Activated T-cell treated with anti-CD3 and anti-CD28 coated beads, Interleukin-2, amount 50 U/mL, for 72 hours (primary cell): ENCODE results near the gene CDKN2B-AS1. TPM values are rescaled to one million over a fixed set of nuclear protein-coding genes. Genes with fewer than 3 reads are reported as not detected.
A peak's percentile ranks its signal among the peaks of the same experiment; 100 is the strongest.

Experiments
- ATAC-seq, 2 donors: fragments of 150-1000 bp; cut with Tn5 transposase; replicated peaks in 1 of 2; 2 replicates each; pipeline ENCODE4 v1.10.0; 2021; ENCODE audit warnings: moderate library complexity in 2 of 2, mild to moderate bottlenecking in 1 of 2
- DNase-seq, 2 donors: peaks; one replicate each; pipeline ENCODE4 v3.0.0; 2021 to 2022; ENCODE audit warnings: mixed read lengths in 1 of 2
- H3K27ac Mint-ChIP-seq: one replicate; pipeline ENCODE4 v1.8.0; 2022; ENCODE audit warnings: mild to moderate bottlenecking, moderate library complexity, mixed read lengths
- H3K27me3 Mint-ChIP-seq: one replicate; pipeline ENCODE4 v1.8.0; 2022; ENCODE audit warnings: low read depth, mixed read lengths
- H3K36me3 Mint-ChIP-seq, 2 donors: one replicate each; pipeline ENCODE4 v1.8.0; 2022; ENCODE audit warnings: mixed read lengths in 2 of 2, mild to moderate bottlenecking in 1 of 2; ENCODE audit not compliant: insufficient read depth in 2 of 2
- H3K4me1 Mint-ChIP-seq: one replicate; pipeline ENCODE4 v1.8.0; 2022; ENCODE audit warnings: low read depth, mixed read lengths
- H3K4me3 Mint-ChIP-seq, 2 donors: one replicate each; pipeline ENCODE4 v1.8.0; 2022; ENCODE audit warnings: mild to moderate bottlenecking in 2 of 2, mixed read lengths in 2 of 2, moderate library complexity in 2 of 2
- H3K9me3 Mint-ChIP-seq, 2 donors: one replicate each; pipeline ENCODE4 v1.8.0; 2022; ENCODE audit warnings: mixed read lengths in 2 of 2
- total RNA-seq, 2 donors: library from RNA; stranded (reverse); gene quantifications; one replicate each; pipeline ENCODE4 v1.2.3, GENCODE V29; 2022

The CDKN2B-AS1 gene
- total RNA-seq, 2 donors from 2014 or later: 0.70 to 1.0 TPM

- peak overlapping the region in 1 of 2 donors; percentile 21 for H3K4me3 Mint-ChIP-seq
- DNase-seq (no peak), ATAC-seq (peak; percentile 34 to 39)
- H3K27me3 Mint-ChIP-seq: peaks cover 50% of the 10 kb centered on the region
- no peaks in the 10 kb centered on the region for H3K9me3 Mint-ChIP-seq
- peaks cover 61% of the 10 kb centered on the region for H3K4me1 Mint-ChIP-seq
- peak overlapping the region; percentile 38 for H3K27ac Mint-ChIP-seq
- H3K36me3 Mint-ChIP-seq: no peaks in the 10 kb centered on the region
These were observed 107.8 kb downstream of the CDKN2B-AS1 start for GRCh38 chr9:22102146-22103053.

GRCh38 chr9:22103685-22104575, 109.3 kb downstream of the CDKN2B-AS1 start:
- H3K9me3 Mint-ChIP-seq: no peaks in the 10 kb centered on the region
- no peak for ATAC-seq
- H3K4me3 Mint-ChIP-seq: no peak overlapping the region
- H3K27me3 Mint-ChIP-seq: peaks cover 59% of the 10 kb centered on the region
- no peaks in the 10 kb centered on the region for H3K36me3 Mint-ChIP-seq
- no peak for DNase-seq
- no peak overlapping the region for H3K27ac Mint-ChIP-seq
- H3K4me1 Mint-ChIP-seq: peaks cover 49% of the 10 kb centered on the region

- DNase-seq (peak; percentile 42 to 53), ATAC-seq (peak; percentile 97)
- H3K36me3 Mint-ChIP-seq: no peaks in the 10 kb centered on the region
- H3K27ac Mint-ChIP-seq: no peak overlapping the region
- H3K27me3 Mint-ChIP-seq: peaks cover 59% of the 10 kb centered on the region
- H3K9me3 Mint-ChIP-seq: no peaks in the 10 kb centered on the region
- H3K4me3 Mint-ChIP-seq: peak overlapping the region in 1 of 2 donors; percentile 10
- H3K4me1 Mint-ChIP-seq: peaks cover 46% of the 10 kb centered on the region
These were observed 110.6 kb downstream of the CDKN2B-AS1 start for GRCh38 chr9:22105005-22105722.

- no peak overlapping the region for H3K4me3 Mint-ChIP-seq
- peaks cover 31% of the 10 kb centered on the region for H3K4me1 Mint-ChIP-seq
- H3K27me3 Mint-ChIP-seq: peaks cover 58% of the 10 kb centered on the region
- no peaks in the 10 kb centered on the region for H3K9me3 Mint-ChIP-seq
- no peaks in the 10 kb centered on the region for H3K36me3 Mint-ChIP-seq
- DNase-seq (no peak), ATAC-seq (no peak)
- H3K27ac Mint-ChIP-seq: no peak overlapping the region
These were observed 112.8 kb downstream of the CDKN2B-AS1 start for GRCh38 chr9:22107202-22108045.

GRCh38 chr9:22108581-22109370, 114.2 kb downstream of the CDKN2B-AS1 start:
- Mint-ChIP-seq H3K4me3 (no peak overlapping the region), H3K27ac (no peak overlapping the region), H3K27me3 (peaks cover 62% of the 10 kb centered on the region), H3K9me3 (no peaks in the 10 kb centered on the region), H3K36me3 (no peaks in the 10 kb centered on the region), H3K4me1 (peaks cover 27% of the 10 kb centered on the region)
- ATAC-seq: no peak
- DNase-seq: no peak

- H3K4me3 Mint-ChIP-seq: no peak overlapping the region
- H3K4me1 Mint-ChIP-seq: peaks cover 6% of the 10 kb centered on the region
- DNase-seq (no peak), ATAC-seq (no peak)
- H3K27ac Mint-ChIP-seq: no peak overlapping the region
- H3K9me3 Mint-ChIP-seq: no peaks in the 10 kb centered on the region
- no peaks in the 10 kb centered on the region for H3K36me3 Mint-ChIP-seq
- peaks cover 84% of the 10 kb centered on the region for H3K27me3 Mint-ChIP-seq
These were observed 116.8 kb downstream of the CDKN2B-AS1 start for GRCh38 chr9:22111176-22111953.

- Mint-ChIP-seq H3K27ac (no peak overlapping the region), H3K36me3 (no peaks in the 10 kb centered on the region), H3K4me3 (no peak overlapping the region), H3K27me3 (peaks cover 85% of the 10 kb centered on the region), H3K9me3 (no peaks in the 10 kb centered on the region), H3K4me1 (peaks cover 3% of the 10 kb centered on the region)
- DNase-seq (no peak), ATAC-seq (no peak)
These were observed 117.3 kb downstream of the CDKN2B-AS1 start for GRCh38 chr9:22111954-22112247.

- no peak overlapping the region for H3K4me3 Mint-ChIP-seq
- DNase-seq: no peak
These were observed 118.6 kb downstream of the CDKN2B-AS1 start for GRCh38 chr9:22112870-22113821.

GRCh38 chr9:22114956-22115355, 120.4 kb downstream of the CDKN2B-AS1 start:
- H3K27ac Mint-ChIP-seq: no peak overlapping the region
- no peak for ATAC-seq
- no peak overlapping the region for H3K4me3 Mint-ChIP-seq
- H3K9me3 Mint-ChIP-seq: no peaks in the 10 kb centered on the region
- H3K36me3 Mint-ChIP-seq: no peaks in the 10 kb centered on the region
- no peak for DNase-seq
- H3K27me3 Mint-ChIP-seq: peaks cover 70% of the 10 kb centered on the region
- H3K4me1 Mint-ChIP-seq: peaks cover 9% of the 10 kb centered on the region

More at GRCh38 chr9:22112870-22113821, 118.6 kb downstream of the CDKN2B-AS1 start:
- Mint-ChIP-seq H3K9me3 (no peaks in the 10 kb centered on the region), H3K36me3 (no peaks in the 10 kb centered on the region), H3K27ac (no peak overlapping the region), H3K4me1 (peaks cover 4% of the 10 kb centered on the region), H3K27me3 (peaks cover 84% of the 10 kb centered on the region)
- ATAC-seq: no peak

- Mint-ChIP-seq H3K27ac (no peak overlapping the region), H3K36me3 (no peaks in the 10 kb centered on the region), H3K4me1 (peaks cover 9% of the 10 kb centered on the region), H3K9me3 (no peaks in the 10 kb centered on the region), H3K27me3 (peaks cover 56% of the 10 kb centered on the region), H3K4me3 (no peak overlapping the region)
- ATAC-seq (no peak), DNase-seq (no peak)
These were observed 122.2 kb downstream of the CDKN2B-AS1 start for GRCh38 chr9:22116758-22117157.
